WTC11 (cell line): ENCODE measurements around the gene PARD3B. TPM values are rescaled to one million over a fixed set of nuclear protein-coding genes. Genes with fewer than 3 reads are reported as not detected.

Source experiments
- ATAC-seq: fragments of 200-7000 bp; cut with Tn5 transposase; 2 replicates; pipeline ENCODE4 v1.10.0; 2021; ENCODE audit warnings: mild to moderate bottlenecking, moderate library complexity
- CTCF ChIA-PET: fragments of 300-600 bp; sonication (Branson Sonifier 250); formaldehyde crosslinking; loops from one replicate; lab custom pipeline; 2021; ENCODE audit warnings: antibody characterized with exemption; lab: Charles Lee
- POLR2A ChIA-PET: fragments of 350-600 bp; sonication (Branson Sonifier 250); formaldehyde crosslinking; loops from one replicate; lab custom pipeline; 2021; ENCODE audit warnings: antibody characterized with exemption; lab: Charles Lee
- DNase-seq: peaks from one replicate; pipeline ENCODE4 v3.0.0; 2021; ENCODE audit warnings: low spot score
- H3K27ac Mint-ChIP-seq: 2 replicates; pipeline ENCODE4 v1.8.0; 2021; ENCODE audit warnings: mixed read lengths
- H3K27me3 Mint-ChIP-seq: 2 replicates; pipeline ENCODE4 v1.8.0; 2021; ENCODE audit warnings: low read depth, mild to moderate bottlenecking, moderate library complexity, mixed read lengths
- H3K36me3 Mint-ChIP-seq: 2 replicates; pipeline ENCODE4 v1.8.0; 2021; ENCODE audit warnings: mixed read lengths
- H3K4me1 Mint-ChIP-seq: 2 replicates; pipeline ENCODE4 v1.8.0; 2022; ENCODE audit warnings: mixed read lengths
- H3K4me3 Mint-ChIP-seq: 2 replicates; pipeline ENCODE4 v1.8.0; 2021; ENCODE audit warnings: mild to moderate bottlenecking, moderate library complexity, mixed read lengths
- H3K9me3 Mint-ChIP-seq: 2 replicates; pipeline ENCODE4 v1.8.0; 2021; ENCODE audit warnings: mixed read lengths
- ARID4B ChIP-seq: sonication (generic); formaldehyde crosslinking; IDR thresholded peaks from 2 replicates; pipeline ENCODE4 v1.8.0; 2023; ENCODE audit warnings: missing genetic modification reagents, mild to moderate bottlenecking, borderline replicate concordance
- FOXJ3 ChIP-seq: sonication (generic); formaldehyde crosslinking; IDR thresholded peaks from 2 replicates; pipeline ENCODE4 v1.9.0; 2021; ENCODE audit warnings: missing genetic modification reagents, mild to moderate bottlenecking, borderline replicate concordance
- JUN ChIP-seq: sonication (generic); formaldehyde crosslinking; IDR thresholded peaks from 2 replicates; pipeline ENCODE4 v1.8.0; 2023; ENCODE audit warnings: mild to moderate bottlenecking, missing genetic modification reagents
- RELA ChIP-seq: sonication (generic); formaldehyde crosslinking; IDR thresholded peaks from 2 replicates; pipeline ENCODE4 v1.8.1; 2022; ENCODE audit warnings: missing genetic modification reagents, mild to moderate bottlenecking, borderline replicate concordance
- SMAD3 ChIP-seq: sonication (generic); formaldehyde crosslinking; IDR thresholded peaks from 2 replicates; pipeline ENCODE4 v1.8.0; 2022; ENCODE audit warnings: missing genetic modification reagents, mild to moderate bottlenecking, borderline replicate concordance
- SP1 ChIP-seq: sonication (generic); formaldehyde crosslinking; conservative IDR thresholded peaks from 2 replicates; pipeline ENCODE4 v1.8.1; 2022; ENCODE audit warnings: missing genetic modification reagents
- TCF7 ChIP-seq: sonication (generic); formaldehyde crosslinking; IDR thresholded peaks from 2 replicates; pipeline ENCODE4 v1.8.0; 2022; ENCODE audit warnings: mild to moderate bottlenecking, low read depth, missing genetic modification reagents, moderate library complexity
- TP53 ChIP-seq: sonication (generic); formaldehyde crosslinking; IDR thresholded peaks from 2 replicates; pipeline ENCODE4 v1.8.1; 2023; ENCODE audit warnings: mild to moderate bottlenecking, missing genetic modification reagents
- ZNF121 ChIP-seq: sonication (generic); formaldehyde crosslinking; IDR thresholded peaks from 2 replicates; pipeline ENCODE4 v1.8.0; 2023; ENCODE audit warnings: missing genetic modification reagents
- ZNF416 ChIP-seq: fragments of 250-450 bp; sonication (Bioruptor Pico); IDR thresholded peaks from 2 replicates; pipeline ENCODE4 v1.9.0; 2021; ENCODE audit warnings: mild to moderate bottlenecking, inconsistent platforms
- total RNA-seq: library from RNA; stranded (reverse); gene quantifications from 3 replicates; pipeline ENCODE4 v1.2.3, GENCODE V29; 2021
- TF ChIP-seq, protein P1 (sequence below): sonication (generic); formaldehyde crosslinking; IDR thresholded peaks from 2 replicates; pipeline ENCODE4 v1.8.1; 2023; ENCODE audit warnings: mild to moderate bottlenecking, missing genetic modification reagents, borderline replicate concordance
- TF ChIP-seq, protein P2 (sequence below): sonication (generic); formaldehyde crosslinking; IDR thresholded peaks from 2 replicates; pipeline ENCODE4 v1.8.1; 2022; ENCODE audit warnings: mild to moderate bottlenecking, missing genetic modification reagents, moderate library complexity, borderline replicate concordance
- TF ChIP-seq, protein P3 (sequence below): sonication (generic); formaldehyde crosslinking; IDR thresholded peaks from 2 replicates; pipeline ENCODE4 v1.8.0; 2022; ENCODE audit warnings: mild to moderate bottlenecking, missing genetic modification reagents

Gene PARD3B
- total RNA-seq, 1 experiment from 2014 or later: 5.6 TPM

GRCh38 chr2:205596581-205596980, 1051.3 kb downstream of the PARD3B start (continued):
- no peak for TF ChIP-seq ARID4B (CRISPR knock-in tag)
- no peak for TF ChIP-seq TCF7 (CRISPR knock-in tag)
- TF ChIP-seq, all 79 proteins: peak for 0

GRCh38 chr2:205605638-205606304, 1060.5 kb downstream of the PARD3B start:
- Mint-ChIP-seq H3K36me3 (peaks cover 25% of the 10 kb centered on the region), H3K4me1 (peaks cover 10% of the 10 kb centered on the region), H3K9me3 (peaks cover 45% of the 10 kb centered on the region), H3K4me3 (no peak overlapping the region), H3K27ac (no peak overlapping the region), H3K27me3 (no peaks in the 10 kb centered on the region)
- ATAC-seq: 0 out of 2 replicates have a peak, but pooled peaks have one; percentile 30
- no peak for TF ChIP-seq JUN (CRISPR knock-in tag)
- no peak for TF ChIP-seq TP53 (CRISPR knock-in tag)
- no peak for TF ChIP-seq ZNF121 (CRISPR knock-in tag)
- TF ChIP-seq, protein P1, sequence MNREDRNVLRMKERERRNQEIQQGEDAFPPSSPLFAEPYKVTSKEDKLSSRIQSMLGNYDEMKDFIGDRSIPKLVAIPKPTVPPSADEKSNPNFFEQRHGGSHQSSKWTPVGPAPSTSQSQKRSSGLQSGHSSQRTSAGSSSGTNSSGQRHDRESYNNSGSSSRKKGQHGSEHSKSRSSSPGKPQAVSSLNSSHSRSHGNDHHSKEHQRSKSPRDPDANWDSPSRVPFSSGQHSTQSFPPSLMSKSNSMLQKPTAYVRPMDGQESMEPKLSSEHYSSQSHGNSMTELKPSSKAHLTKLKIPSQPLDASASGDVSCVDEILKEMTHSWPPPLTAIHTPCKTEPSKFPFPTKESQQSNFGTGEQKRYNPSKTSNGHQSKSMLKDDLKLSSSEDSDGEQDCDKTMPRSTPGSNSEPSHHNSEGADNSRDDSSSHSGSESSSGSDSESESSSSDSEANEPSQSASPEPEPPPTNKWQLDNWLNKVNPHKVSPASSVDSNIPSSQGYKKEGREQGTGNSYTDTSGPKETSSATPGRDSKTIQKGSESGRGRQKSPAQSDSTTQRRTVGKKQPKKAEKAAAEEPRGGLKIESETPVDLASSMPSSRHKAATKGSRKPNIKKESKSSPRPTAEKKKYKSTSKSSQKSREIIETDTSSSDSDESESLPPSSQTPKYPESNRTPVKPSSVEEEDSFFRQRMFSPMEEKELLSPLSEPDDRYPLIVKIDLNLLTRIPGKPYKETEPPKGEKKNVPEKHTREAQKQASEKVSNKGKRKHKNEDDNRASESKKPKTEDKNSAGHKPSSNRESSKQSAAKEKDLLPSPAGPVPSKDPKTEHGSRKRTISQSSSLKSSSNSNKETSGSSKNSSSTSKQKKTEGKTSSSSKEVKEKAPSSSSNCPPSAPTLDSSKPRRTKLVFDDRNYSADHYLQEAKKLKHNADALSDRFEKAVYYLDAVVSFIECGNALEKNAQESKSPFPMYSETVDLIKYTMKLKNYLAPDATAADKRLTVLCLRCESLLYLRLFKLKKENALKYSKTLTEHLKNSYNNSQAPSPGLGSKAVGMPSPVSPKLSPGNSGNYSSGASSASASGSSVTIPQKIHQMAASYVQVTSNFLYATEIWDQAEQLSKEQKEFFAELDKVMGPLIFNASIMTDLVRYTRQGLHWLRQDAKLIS: no peak
- no peak for TF ChIP-seq ZNF416 (CRISPR knock-in tag)
- TF ChIP-seq, protein P2, sequence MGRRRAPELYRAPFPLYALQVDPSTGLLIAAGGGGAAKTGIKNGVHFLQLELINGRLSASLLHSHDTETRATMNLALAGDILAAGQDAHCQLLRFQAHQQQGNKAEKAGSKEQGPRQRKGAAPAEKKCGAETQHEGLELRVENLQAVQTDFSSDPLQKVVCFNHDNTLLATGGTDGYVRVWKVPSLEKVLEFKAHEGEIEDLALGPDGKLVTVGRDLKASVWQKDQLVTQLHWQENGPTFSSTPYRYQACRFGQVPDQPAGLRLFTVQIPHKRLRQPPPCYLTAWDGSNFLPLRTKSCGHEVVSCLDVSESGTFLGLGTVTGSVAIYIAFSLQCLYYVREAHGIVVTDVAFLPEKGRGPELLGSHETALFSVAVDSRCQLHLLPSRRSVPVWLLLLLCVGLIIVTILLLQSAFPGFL (CRISPR knock-in tag): no peak
- TF ChIP-seq, protein P3, sequence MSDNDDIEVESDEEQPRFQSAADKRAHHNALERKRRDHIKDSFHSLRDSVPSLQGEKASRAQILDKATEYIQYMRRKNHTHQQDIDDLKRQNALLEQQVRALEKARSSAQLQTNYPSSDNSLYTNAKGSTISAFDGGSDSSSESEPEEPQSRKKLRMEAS (CRISPR knock-in tag): no peak
- TF ChIP-seq FOXJ3: no peak
- no peak for TF ChIP-seq SP1 (CRISPR knock-in tag)
- ChIA-PET CTCF (no interaction called here), POLR2A (no interaction called here)
- no peak for DNase-seq

DNA sequence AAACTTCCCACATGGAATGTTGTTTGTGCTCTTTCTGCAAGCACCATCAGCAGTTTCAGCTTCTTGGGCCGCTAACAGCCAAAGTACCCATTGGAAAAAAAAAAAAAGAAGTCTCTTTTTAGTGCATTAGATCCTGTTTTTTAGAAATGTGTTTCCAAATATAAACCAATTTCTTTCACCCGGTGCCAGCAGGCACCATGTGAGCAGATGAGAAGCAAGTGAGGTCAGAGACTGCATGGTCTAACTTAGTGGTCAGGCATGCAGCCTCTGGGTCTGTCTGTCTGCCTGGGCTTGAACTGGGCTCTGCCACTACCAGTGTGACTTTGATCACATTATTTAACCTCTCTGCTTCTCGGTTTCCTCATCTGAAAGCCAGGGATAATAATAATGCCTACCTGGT, 1061.9 kb downstream of the PARD3B start:
- H3K4me1 Mint-ChIP-seq: peaks cover 16% of the 10 kb centered on the region
- ChIA-PET CTCF (no interaction called here), POLR2A (no interaction called here)
- peaks cover 37% of the 10 kb centered on the region for H3K9me3 Mint-ChIP-seq
- no peak overlapping the region for H3K27ac Mint-ChIP-seq
- TF ChIP-seq SMAD3 (no peak), RELA (CRISPR knock-in tag) (no peak)
- ATAC-seq (no peak), DNase-seq (no peak)
- no peak overlapping the region for H3K4me3 Mint-ChIP-seq
- no peaks in the 10 kb centered on the region for H3K27me3 Mint-ChIP-seq
- H3K36me3 Mint-ChIP-seq: peaks cover 25% of the 10 kb centered on the region
